Stimulated activated CD4-positive, alpha-beta T cell treated with anti-CD3 and anti-CD28 coated beads, Interleukin-2, amount 100 ng/mL, for 4 hours (primary cell): ENCODE results near the gene CRMP1.
A peak's percentile ranks its signal among the peaks of the same experiment; 100 is the strongest.
"Not testable (repeated sequence)": the region's sequence is repeated elsewhere in the genome, so short reads cannot be mapped to it uniquely, and the experiment has no call there.

Experiments
- DNase-seq: peaks from one replicate; pipeline ENCODE4 v3.0.0-alpha.2; 2020; ENCODE audit warnings: low read depth

Gene CRMP1

DNA sequence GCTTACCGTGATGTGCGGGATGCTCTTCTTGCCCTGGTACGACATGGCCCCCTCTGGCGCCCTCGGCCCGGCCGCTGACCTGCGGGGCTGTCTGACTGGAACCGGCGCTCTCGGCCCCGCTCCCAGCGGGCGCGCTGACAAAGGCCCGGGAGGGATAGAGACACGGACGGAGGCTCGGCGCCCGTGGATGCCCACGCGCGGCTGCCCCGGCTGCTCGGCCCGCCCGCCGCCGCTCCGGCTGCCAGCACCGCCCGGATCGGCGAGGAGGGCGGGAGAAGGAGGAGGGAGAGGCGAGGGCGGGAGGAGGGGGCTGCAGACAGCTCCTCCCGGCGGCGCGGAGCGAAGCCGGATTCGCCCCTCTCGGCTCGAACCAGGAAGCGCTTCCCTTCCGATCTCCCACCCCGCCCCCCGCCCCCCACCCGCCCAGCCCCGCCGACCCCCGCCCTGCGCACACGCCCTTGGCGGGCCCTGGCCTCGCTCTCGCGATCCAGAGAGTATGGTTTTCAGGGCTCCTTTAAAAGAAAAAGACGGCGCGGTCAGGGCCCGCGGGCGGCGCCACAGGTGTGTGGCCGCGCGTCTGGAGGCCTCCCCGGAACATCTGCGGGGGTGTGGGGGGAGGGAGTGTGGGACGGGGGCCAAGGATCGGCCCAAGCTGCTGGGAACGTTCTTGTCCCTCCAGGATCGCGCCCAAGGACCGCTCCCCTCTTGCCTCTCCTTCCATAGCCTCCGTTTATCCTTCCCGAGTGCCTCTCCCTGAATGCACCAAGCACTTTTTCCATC, 4.5 kb downstream of the CRMP1 start:
- no peak for DNase-seq

DNA sequence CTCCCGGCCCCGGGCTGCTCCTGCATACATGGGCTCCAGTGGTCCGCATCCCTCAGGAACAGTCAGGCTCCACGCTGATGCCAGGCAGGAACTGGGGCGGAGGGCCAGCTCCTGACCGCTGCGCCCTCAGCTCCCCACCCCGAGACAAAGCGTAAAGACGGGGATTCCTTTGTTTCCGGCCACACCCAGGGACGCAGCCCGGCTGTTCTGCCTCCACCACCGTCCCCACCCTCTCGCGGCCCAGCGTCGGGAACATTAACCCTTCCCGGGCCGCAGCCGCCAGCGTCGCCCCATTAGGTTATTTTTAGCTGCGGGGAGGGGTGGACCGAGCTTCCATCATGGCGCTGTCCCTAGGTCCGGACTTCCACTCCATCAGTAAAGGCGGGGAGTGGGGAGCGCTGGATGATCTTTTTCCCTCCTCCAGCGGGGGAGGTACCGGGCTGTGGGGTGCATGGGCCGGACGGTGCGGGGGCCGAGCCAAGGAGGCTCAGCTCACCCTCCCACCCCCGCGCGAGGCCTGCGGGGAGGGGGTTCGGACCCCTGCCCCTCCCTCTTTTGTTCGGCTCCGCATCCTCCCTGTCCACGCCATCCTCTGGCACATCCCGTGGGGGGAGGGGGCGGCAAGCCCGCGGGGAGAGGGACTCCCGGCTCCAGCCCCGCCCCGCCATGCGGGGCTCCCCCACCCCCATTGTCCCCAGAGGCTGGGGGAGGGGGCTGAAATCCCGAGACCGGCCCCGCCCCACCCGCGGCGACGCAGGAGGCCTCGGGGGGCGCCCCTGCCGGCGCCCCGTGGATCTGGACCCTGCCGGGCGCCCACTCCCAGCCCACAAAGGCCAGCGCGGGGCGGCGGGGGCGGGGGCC, 5.3 kb downstream of the CRMP1 start:
- DNase-seq: no peak

DNA sequence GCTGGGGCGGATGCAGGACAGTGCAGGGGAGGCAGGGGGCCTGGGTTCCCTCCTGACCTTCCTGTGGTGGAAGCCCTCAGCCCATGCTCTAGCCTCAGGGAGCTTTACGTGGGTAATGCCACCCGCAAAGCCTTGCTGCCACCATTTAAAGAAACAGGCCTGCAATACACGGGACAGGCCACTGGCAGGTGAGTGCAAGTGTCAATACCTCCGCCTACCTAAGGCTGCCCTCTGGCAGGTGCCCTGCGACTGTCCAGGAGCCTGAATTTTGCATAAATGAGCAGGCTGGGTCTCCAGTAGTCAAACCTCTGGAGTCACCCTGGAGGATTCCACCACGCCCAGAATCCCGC, 5.9 kb downstream of the CRMP1 start:
- no peak for DNase-seq

DNA sequence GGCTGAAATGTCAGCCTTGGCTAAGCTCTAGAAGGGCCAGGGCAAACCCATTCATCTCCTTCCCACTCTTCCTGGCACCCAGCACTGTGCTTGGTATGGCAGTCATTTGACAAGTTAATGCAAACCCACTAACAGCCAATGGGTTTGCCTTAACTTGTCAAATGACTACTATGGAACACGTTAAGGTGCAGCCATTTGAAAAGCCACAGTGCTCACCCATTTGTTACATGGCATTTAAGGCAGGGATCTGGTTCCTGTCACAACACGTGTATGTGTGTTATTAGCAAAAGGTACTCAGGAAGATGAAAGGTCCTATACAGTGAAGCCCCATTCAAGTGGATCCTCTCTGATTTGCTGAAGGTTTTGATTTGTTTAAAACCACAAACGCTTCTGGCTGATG, 7.2 kb downstream of the CRMP1 start:
- DNase-seq: no peak

DNA sequence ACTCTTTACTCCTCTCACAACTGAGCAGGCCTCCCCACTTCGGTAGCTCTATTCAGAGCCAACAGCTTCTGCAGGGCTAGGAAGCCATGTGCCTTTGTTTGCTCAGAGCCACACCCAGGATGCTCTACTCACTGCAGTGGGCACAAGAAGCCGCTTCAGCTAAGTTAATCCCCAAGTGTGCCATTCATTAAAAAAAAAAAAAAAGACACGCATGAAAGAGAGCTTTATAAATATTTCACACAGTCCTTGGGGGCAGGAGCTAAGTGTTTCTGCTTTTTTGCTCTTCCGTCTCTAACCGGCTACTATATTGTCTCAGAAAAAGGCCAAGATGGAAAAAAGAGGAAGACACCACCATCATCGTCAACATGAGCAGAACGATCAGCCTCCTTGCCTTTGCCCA, 8.1 kb downstream of the CRMP1 start:
- no peak for DNase-seq

DNA sequence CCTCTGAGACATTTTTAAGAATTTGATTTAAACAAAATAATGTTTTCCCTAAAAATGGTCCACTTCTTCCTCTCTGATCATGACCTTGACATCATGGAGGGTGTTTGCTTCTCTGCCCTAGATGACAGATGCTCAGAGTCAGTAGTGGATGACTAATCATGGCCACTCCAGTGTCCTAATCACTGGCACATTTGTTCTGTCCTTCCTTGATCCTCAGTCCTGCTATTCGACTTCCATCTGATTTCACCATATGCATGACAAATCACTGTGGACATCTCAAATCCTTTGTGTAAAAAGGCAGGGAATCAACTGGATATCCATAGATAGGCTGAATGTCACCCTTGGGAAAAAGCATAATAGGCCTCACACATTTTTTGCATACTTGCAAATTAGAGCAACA, 9.0 kb downstream of the CRMP1 start:
- no peak for DNase-seq

DNA sequence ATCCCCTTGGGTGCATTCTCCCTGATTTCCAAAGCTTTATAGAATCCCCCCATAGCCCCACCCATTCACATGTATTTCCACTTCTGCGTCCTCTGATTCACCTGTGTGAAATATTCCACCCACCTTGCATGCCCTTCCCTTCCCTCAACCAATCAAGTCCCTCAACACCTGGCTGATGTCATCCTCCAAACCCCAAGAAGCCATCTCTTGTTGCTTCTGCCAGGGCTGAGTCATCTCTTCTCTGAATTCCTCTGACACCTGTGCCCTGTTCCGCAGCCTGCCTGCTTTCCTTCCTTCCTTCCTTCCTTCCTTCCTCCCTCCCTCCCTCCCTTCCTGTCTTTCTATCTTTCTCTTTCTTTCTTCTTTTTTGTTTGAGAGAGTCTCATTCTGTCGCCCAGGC, 9.9 kb downstream of the CRMP1 start:
- DNase-seq: no peak

DNA sequence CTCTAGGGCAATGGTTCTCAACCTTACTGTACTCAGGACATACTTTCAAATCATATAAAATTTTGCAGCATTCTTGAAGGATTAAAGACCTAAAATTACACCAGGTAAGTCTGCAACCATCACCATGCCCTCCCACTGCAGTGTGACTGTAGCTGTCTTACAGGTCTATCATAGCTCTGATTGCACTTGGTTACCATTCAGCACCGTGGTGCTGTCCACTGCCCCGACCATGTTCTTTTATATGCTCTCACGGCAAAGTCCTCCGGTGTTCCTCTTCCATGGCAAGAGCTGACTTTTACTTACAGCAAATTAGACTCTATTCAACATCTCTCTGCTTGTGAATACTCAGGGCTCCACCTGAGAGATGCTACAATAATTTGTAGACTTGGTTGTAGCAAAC, 11.5 kb downstream of the CRMP1 start:
- DNase-seq: no peak

DNA sequence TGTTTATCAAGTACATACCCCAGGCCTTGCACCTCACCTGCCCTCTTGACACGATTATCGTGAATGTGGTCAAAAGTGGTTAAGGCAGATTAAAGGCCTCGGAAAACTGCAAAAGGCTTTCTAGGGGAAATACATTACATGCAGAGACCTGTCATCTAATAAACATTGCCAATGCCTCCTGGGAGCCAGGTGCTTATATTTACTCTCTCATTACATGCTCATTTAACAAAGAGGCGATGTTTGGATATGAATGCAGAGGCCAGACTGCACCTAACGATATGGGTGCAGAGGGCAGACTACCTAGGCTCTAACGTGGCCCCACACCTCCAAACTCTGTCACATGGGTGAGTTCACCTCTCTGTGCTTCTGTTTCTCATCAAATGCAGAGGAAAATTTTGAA, 14.5 kb downstream of the CRMP1 start:
- no peak for DNase-seq

DNA sequence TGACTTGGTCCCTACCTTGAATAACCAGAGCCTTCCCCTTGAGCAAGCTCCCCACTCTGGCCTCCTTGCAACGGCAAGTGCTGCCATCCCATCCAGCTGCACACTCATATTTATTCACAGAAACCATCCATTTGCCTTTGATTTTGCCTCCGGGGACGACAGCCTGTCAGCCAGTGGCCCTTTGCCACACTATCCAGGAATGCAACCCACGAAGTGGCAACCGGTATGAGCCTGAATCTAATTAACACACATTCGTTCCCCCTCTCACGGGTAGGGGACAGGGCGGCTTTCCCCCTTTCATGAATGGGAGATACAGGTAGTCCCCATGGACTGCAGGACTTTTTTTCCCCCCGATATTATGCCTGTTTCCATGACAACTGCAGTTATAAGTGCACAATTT, 15.5 kb downstream of the CRMP1 start:
- no peak for DNase-seq

DNA sequence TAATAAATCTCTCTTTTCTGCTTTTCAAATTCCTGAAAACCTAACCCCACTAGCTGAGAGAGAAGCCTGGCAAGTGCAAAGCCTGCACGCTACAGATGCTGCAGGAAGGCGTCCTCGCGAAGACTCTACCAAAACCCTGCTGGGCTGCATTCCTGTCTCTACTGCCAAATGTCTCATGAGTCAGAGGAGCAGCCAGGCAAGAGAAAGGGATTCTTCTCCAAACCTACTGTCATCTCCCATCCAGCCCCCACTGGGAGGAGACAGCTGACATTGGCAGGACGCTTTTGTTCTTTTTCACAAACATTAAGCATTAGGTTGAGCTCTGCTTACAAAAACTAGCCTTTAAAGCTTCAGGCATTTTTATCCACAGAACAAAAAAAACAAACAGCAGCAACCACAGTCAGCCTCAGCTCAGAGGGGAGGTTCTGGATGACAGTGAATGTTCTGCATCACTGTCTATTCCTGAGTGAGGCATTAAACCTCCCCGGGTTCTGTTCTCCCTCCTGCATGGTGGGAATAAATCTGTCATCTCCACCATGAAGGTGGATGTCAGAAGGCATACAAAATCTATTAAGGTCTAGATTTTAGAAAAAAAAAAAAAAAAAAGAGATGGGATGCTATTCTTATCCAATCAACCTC, 18.0 kb downstream of the CRMP1 start:
- DNase-seq: no peak

DNA sequence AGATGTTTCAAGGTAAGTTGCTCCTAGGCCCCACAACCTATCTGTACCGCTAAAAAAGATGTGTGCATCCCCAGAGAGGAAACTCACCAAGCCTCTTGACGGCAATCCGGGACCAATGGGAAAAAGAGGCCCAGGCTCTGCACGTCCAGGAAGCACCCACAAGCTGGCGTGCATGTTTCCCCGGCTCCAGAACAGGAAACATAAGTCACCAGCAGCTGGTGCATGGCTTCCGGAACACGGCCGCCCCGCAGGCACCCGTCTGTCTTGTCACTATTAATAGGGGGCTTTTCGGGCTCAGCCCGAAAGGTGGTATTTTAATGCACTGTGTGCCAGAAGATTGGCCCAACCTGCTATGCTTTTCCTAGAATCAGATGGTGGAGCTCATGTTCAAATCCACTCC, 22.2 kb downstream of the CRMP1 start:
- DNase-seq: no peak

DNA sequence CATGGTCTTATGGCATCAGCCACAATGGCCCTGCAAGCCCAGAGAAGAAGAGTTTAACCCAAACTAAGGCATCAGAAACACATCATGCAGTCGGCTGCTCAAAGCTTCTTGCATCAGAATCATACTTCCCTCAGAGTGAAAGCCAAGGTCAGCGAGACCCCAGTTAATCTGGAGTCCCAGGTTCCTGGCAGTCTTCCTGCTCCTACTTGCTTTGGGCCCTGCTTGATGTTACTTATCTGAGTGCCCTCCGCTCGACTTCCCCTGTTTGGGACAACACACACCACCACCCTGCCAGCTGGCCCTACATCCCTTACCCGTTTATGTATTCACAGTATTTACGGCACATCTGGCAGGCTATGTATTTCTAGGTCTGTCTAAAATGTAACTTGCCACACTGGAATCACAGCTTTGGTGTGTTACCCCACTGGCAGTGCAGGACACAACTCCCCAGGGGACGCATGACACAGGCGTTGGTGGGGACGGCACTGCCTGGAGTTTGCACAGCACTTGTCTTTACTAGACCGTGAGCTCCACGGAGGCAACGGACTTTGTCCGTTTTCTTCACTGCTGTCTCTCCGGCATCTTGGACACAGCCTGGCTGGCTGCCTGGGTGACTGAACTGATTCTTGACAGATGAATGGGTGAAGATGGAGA, 22.8 kb downstream of the CRMP1 start:
- DNase-seq: no peak

DNA sequence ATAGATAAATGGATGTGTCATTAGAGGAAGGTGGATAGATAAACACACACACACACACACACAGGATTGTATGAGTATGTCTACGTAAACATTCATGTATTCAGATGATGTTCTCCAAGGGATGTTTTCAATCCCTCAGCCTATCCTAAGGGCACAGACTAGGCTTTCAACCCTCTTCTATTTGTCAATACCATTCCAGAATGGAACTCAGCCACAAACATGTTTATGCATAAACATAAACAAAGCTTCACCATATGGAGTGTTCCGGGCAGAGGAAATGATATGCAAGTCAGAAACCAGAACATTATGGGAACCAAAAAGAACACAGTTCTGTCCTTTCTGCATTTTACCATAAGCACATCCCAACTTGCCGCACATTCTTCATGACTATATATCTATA, 25.0 kb downstream of the CRMP1 start:
- DNase-seq: no peak

DNA sequence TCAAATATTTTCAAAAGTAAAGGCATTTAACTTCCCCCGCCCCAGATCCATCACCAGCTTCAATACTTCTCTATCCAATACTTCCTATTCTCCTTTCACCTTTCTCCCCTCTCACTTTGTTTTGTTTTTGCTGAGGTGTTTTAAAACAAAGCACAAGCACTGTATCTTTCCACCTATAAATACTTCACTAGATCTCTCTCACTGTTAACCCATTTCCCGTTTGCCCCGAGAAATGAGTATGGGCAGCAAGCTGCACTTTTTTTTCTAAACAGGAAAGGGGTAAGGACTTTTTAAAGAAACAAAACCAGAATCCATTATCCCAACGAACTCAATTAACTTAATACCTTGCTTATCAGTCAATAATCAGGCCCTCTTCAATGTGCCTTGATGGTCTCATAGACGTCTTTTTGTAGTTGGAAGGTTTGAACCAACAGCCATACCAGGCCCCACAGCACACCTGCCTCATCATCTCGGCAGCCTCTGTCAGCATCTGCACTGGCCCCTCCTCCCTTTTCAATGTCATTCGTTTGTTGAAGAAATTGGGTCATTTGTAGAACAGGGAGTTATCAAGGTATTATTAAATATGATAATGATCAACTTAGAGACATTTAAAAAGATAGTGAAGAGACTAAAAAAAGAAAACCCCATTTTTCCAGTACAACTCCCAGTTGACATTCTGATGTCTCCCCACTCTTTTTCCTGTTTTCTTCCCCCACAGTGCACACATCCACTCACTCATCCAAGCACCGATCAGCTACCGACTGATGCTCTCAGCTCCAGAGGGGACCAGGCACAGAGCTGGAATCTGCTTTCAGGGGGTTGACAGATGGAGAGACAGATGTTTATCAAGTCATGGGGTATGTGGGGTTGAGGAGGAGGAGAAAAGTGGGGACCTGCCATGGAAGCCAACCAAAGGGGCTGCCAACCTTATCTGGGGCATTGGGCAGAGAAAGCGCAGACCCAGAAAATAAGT, 25.8 kb downstream of the CRMP1 start:
- DNase-seq: no peak

DNA sequence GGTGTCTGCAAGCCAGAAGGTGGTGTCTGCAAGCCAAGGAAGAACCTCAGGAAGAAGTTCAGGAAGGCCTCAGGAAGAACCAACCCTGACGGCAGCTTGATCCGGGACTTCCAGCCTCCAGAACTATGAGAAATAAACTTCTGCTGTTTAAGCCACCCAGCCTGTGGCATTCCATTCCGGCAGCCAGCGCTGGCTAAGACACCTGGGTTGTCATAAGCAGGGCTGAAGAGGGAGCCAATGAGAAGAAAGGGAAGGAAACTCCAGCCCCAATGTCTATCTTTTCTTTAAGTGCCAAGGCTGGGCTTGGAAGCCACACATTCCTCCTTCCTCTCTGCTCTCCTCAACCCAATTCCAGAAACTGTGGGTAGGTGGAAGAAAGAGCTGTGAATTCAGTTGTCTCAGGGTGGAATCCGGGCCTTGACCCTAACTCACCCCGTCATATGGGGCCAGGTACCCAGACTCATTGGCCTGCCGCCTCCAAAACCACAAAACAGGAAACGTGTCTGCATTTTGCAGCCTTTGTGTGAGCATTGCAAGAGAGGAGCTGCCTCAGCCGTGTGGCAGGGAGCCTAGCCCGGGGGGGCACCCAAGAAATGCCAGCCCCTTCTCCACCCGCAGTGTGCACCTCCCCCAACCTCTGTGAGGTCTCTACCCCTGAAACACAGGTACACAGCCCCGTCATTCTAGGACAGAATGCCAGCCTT, 26.8 kb downstream of the CRMP1 start:
- DNase-seq: no peak

DNA sequence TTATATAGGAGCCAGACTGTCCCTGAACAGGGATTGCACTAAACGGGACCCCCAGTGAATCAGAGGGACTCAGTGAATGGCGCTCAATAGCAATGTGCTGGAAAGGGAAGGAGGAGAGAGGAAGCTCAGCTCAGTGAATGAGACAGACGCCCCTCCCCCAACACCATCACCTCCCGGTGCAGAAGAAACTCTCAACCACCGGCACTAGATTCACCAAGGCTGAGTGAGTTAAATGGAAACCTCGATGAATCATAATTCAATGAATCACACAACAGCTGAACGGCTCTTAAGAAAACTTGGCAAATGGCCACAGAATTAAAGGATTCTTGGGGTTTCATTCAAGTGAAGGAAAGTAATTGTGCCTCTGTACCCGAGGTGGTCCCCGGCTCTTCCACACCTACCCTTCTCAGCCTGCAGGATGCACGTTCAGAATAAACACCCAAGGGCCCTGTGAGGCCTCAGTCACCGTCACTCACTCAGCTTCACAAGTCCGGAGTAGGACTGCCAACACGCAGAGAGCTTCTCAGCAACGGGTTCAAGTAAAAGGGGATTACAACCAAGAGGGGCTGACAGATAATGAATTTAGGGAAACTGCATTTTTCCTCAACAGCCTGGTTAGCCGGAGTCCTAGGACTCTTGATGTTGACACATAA, 29.3 kb downstream of the CRMP1 start:
- peak; percentile 7 for DNase-seq

DNA sequence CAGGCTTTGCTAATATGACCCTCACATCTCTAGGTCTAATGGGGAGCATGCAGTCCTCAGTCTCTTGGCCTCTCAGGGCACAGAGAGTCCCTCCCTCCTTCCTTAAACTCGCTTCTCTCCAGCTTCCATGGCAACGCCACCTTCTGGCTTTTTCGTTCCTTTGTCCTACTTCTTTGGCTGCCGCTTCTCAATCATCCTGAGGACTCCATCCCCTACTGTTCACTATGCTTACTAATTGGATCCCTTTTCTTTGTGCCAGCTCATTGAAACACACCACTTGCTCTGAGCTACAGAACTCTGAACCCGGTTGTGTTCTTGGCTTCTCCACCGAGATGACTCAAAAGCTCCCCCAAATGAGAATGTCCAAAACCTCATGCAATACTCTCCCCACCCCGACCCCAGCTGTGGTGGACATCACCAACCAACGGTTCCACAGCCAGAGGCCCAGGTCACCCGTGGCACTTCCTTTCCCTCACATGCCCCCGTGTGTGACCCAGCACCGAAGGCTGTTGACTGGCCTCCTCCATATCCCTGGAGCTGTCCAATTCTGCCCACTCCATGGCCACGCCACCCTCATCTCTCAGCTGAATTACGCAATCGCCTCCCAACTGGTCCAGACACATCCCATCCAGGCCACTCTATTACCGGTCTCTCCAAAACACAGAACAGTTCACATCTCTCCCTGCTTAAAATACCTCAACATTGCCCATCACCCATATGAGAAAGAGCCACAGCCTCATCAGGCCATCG, 34.7 kb downstream of the CRMP1 start:
- no peak for DNase-seq

DNA sequence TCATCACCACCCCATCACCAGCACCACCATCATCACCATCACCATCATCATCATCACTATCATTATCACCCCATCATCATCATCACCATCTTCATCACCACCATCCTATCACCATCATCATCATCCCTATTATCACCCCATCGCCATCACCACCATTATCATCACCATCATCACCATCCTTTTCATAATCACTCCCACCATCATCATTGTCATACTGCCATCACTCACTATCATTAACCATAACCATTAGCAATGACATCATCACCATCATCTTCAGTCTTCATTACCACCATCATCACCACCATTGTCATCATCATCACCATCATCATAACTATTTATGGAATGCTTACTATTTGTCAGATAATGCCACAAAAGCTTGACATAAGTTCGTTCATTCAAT, 35.7 kb downstream of the CRMP1 start:
- DNase-seq: no peak

DNA sequence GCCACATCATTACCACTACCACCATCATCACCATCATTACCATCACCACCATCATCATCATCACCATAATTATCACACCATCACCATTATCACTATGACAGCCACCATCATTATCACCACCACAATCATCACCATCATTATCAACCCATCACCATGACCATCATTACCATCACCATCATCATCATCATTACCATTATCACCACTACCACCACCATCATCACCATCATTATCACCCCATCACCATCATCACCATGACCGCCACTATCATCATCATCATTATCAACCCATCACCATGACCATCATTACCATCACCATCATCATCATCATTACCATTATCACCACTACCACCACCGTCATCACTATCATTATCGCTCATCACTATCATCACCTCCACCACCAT, 36.5 kb downstream of the CRMP1 start:
- DNase-seq: not testable (repeated sequence)
